Measurements from ENCODE around the gene RNF166. TPM values are rescaled to one million over a fixed set of nuclear protein-coding genes. Genes with fewer than 3 reads are reported as not detected.

RNF166 gene
- total RNA-seq, 1 experiment from 2014 or later, result 26.5 TPM

DNA sequence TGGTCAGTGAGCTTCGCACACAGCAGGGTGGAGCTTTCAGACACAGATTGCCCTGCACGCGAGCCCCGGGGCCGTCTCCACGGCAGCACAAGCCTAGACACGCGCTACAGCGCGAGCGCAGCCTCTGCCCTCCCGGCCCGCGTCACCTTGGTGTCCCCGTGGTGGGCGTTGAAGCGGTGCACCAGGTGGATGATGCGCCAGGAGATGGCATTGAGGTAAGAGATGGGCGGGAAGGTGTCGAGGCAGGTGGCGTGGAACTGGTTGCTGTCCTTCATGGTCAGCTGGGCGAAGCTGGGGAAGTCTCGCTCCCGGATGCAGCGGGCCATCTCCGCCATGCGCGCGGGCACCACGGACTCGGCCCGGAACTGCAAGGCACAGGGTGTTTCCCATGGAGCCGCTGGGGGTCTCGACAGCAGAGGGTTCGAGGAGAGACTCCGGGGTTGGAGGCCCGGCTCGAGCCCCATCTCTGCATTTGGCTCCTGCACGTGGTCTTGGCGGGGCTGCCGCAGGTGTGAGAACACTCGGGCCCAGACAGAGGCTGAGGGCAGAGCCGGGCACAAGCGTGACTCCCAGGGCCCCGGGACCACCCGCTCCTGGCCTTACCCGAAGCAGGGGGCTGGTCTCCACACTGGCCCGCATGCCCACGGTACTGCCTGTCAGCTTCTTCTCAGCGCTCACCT is 51.0 kb downstream of the RNF166 start:
- Histone ChIP-seq H3K4me2 (ENCODE audit: insufficient read depth, insufficient read length, low read length) (no peak overlapping the region), H3K79me1 (ENCODE audit: insufficient read depth, low read depth, low read length, poor library complexity, severe bottlenecking) (peaks cover 3% of the 10 kb centered on the region), H4K8ac (replicated peaks; ENCODE audit: insufficient read length, low read depth, low read length) (no peak overlapping the region), H3K14ac (ENCODE audit: insufficient read depth, low read length) (no peak overlapping the region), H3K56ac (ENCODE audit: insufficient read length, low read depth, low read length) (no peak overlapping the region), H3K9ac (ENCODE audit: extremely low read depth, insufficient read length, low read length) (no peak overlapping the region), H3K4ac (ENCODE audit: low read depth, low read length) (no peak overlapping the region), H3K79me2 (ENCODE audit: insufficient read depth, low read length) (peaks cover 13% of the 10 kb centered on the region; the same call in 1 of the 2 replicates), H3T11ph (ENCODE audit: low read length) (no peak overlapping the region), H3K23me2 (ENCODE audit: insufficient read length, low read depth, low read length, poor library complexity, severe bottlenecking) (peaks cover 13% of the 10 kb centered on the region), H2BK120ac (ENCODE audit: low read depth, low read length, poor library complexity, severe bottlenecking) (no peak overlapping the region), H2AK5ac (ENCODE audit: insufficient read length, low read length) (no peak overlapping the region), H2BK12ac (ENCODE audit: insufficient read length, low read depth, low read length) (no peak overlapping the region), H2BK15ac (ENCODE audit: low read depth, low read length) (no peak overlapping the region), H3K27me3 (ENCODE audit: insufficient read depth, low read length) (no peaks in the 10 kb centered on the region), H3K4me1 (ENCODE audit: insufficient read depth, low read length) (no peaks in the 10 kb centered on the region; the same call in 1 of the 2 replicates), H3K18ac (ENCODE audit: insufficient read length, low read depth, low read length) (no peak overlapping the region), H4K20me1 (ENCODE audit: control insufficient read depth, insufficient read depth, insufficient read length) (no peaks in the 10 kb centered on the region), H2BK5ac (ENCODE audit: insufficient read length, low read length) (no peak overlapping the region), H2AFZ (ENCODE audit: low read length) (no peak overlapping the region), H3K23ac (ENCODE audit: insufficient read length, low read depth, low read length) (no peak overlapping the region), H4K91ac (ENCODE audit: insufficient read length, low read depth, low read length) (no peak overlapping the region), H3K27ac (ENCODE audit: insufficient read length, low read depth, low read length) (no peak overlapping the region), H4K5ac (ENCODE audit: insufficient read length, low read depth, low read length) (no peak overlapping the region), H3K9me3 (ENCODE audit: control insufficient read depth, low read depth, low read length) (no peaks in the 10 kb centered on the region), H2BK20ac (ENCODE audit: low read depth, low read length, poor library complexity, severe bottlenecking) (no peak overlapping the region)
- Mint-ChIP-seq H3K36me3 (ENCODE audit: insufficient read depth in 1 of 3, low read depth in 3 of 3) (peaks cover 9 to 34% (median 28%) of the 10 kb centered on the region in 3 experiments; a peak in 6 of 7 replicates), H3K27me3 (ENCODE audit: low read depth) (no peaks in the 10 kb centered on the region), H3K9me3 (no peaks in the 10 kb centered on the region), H3K4me3 (no peak overlapping the region), H3K27ac (peak overlapping the region in 1 of 3 experiments; percentile 81; a peak in 1 of 7 replicates), H3K4me1 (peaks cover 6 to 10% of the 10 kb centered on the region in 2 experiments; a peak in 3 of 4 replicates)
- TF ChIP-seq CTCF (conservative IDR thresholded peaks at IDR 0.05), result no peak
- no peak for DNase-seq
- no CpG with 5 or more reads among the region's 50 CpGs for WGBS (ENCODE audit: extremely low coverage, insufficient read length, low lambda C conversion rate)

All from H9 (cell line).